Loucy (cell line): ENCODE measurements around the gene ATP10A.

Experiments used
- H2AFZ ChIP-seq: fragments of 200-600 bp; sonication (generic); 2 replicates; pipeline ENCODE4 v1.6.0; 2016; ENCODE audit warnings: antibody characterized with exemption, mild to moderate bottlenecking, low read length, moderate library complexity
- H3F3A ChIP-seq: fragments of 200-600 bp; 2 replicates; pipeline ENCODE4 v1.6.0; 2016; ENCODE audit warnings: antibody characterized with exemption, low read depth, mild to moderate bottlenecking
- H3K27me3 ChIP-seq: fragments of 200-600 bp; sonication (generic); 2 replicates; pipeline ENCODE4 v1.6.1; 2014; ENCODE audit warnings: low read length, mild to moderate bottlenecking; ENCODE audit not compliant: insufficient read depth, poor library complexity, severe bottlenecking
- H3K36me3 ChIP-seq: fragments of 200-600 bp; sonication (generic); 2 replicates; pipeline ENCODE4 v1.6.1; 2016; ENCODE audit warnings: low read length; ENCODE audit not compliant: insufficient read depth
- H3K4me1 ChIP-seq: fragments of 200-600 bp; sonication (generic); 2 replicates; pipeline ENCODE4 v1.5.1; 2014; ENCODE audit warnings: low read length, mild to moderate bottlenecking; ENCODE audit not compliant: insufficient read depth, poor library complexity, severe bottlenecking
- H3K4me2 ChIP-seq: fragments of 200-600 bp; sonication (generic); 2 replicates; pipeline ENCODE4 v1.6.0; 2014; ENCODE audit warnings: antibody characterized with exemption, low read length, low read depth, mild to moderate bottlenecking; ENCODE audit not compliant: poor library complexity, severe bottlenecking
- H3K4me3 ChIP-seq: fragments of 200-600 bp; sonication (generic); 2 replicates; pipeline ENCODE4 v1.5.1; 2014; ENCODE audit warnings: low read length, mild to moderate bottlenecking, mixed read lengths; ENCODE audit not compliant: poor library complexity, severe bottlenecking
- H3K79me2 ChIP-seq: fragments of 200-600 bp; sonication (generic); 2 replicates; pipeline ENCODE4 v1.6.1; 2014; ENCODE audit warnings: low read length; ENCODE audit not compliant: insufficient read depth
- H3K9ac ChIP-seq: fragments of 200-600 bp; sonication (generic); 2 replicates; pipeline ENCODE4 v1.6.0; 2014; ENCODE audit warnings: mild to moderate bottlenecking, low read depth, low read length, moderate library complexity; ENCODE audit not compliant: poor library complexity, severe bottlenecking
- H3K9me2 ChIP-seq: fragments of 200-600 bp; sonication (generic); replicated peaks from 2 replicates; pipeline ENCODE4 v1.6.1; 2016; ENCODE audit warnings: low read depth, low read length, mixed read lengths
- H3K9me3 ChIP-seq: fragments of 200-600 bp; sonication (generic); 2 replicates; pipeline ENCODE4 v1.6.1; 2014; ENCODE audit warnings: mild to moderate bottlenecking, antibody characterized with exemption, low read length, low read depth; ENCODE audit not compliant: insufficient read depth
- H4K20me1 ChIP-seq: fragments of 200-600 bp; sonication (generic); 2 replicates; pipeline ENCODE4 v1.6.0; 2014; ENCODE audit warnings: antibody characterized with exemption, low read length, mild to moderate bottlenecking; ENCODE audit not compliant: insufficient read depth, poor library complexity, severe bottlenecking
- CTCF ChIP-seq: fragments of 200-600 bp; sonication (generic); conservative IDR thresholded peaks from 2 replicates; pipeline ENCODE4 v1.5.1; 2014; ENCODE audit warnings: mild to moderate bottlenecking, antibody characterized with exemption, low read length
- EZH2phosphoT487 ChIP-seq: fragments of 200-600 bp; IDR thresholded peaks from 2 replicates; pipeline ENCODE4 v1.6.1; 2018; ENCODE audit warnings: antibody characterized with exemption, mild to moderate bottlenecking, moderate library complexity, borderline replicate concordance

The ATP10A gene

GRCh38 chr15:25783607-25784540 lies 79.3 kb downstream of the ATP10A start:
- Histone ChIP-seq H3K27me3 (no peaks in the 10 kb centered on the region), H3F3A (no peaks in the 10 kb centered on the region), H3K9me3 (peaks cover 6% of the 10 kb centered on the region; the same call in 1 of the 2 replicates), H3K9ac (no peak overlapping the region), H4K20me1 (no peaks in the 10 kb centered on the region), H3K36me3 (no peaks in the 10 kb centered on the region), H3K79me2 (no peaks in the 10 kb centered on the region), H2AFZ (no peak overlapping the region), H3K9me2 (no peaks in the 10 kb centered on the region), H3K4me1 (no peaks in the 10 kb centered on the region), H3K4me2 (no peak overlapping the region), H3K4me3 (no peak overlapping the region)
- no peak for TF ChIP-seq CTCF
- no peak for TF ChIP-seq EZH2phosphoT487

- no peak for TF ChIP-seq CTCF
- Histone ChIP-seq H3K79me2 (no peaks in the 10 kb centered on the region), H3K4me1 (no peaks in the 10 kb centered on the region), H3K9me3 (peaks cover 6% of the 10 kb centered on the region; the same call in 1 of the 2 replicates), H3K27me3 (no peaks in the 10 kb centered on the region), H3K36me3 (no peaks in the 10 kb centered on the region), H3F3A (no peaks in the 10 kb centered on the region), H2AFZ (no peak overlapping the region), H3K4me3 (no peak overlapping the region), H4K20me1 (no peaks in the 10 kb centered on the region), H3K9me2 (no peaks in the 10 kb centered on the region), H3K4me2 (no peak overlapping the region), H3K9ac (no peak overlapping the region)
Observed at GRCh38 chr15:25783134-25783533, 80.0 kb downstream of the ATP10A start.

GRCh38 chr15:25780479-25781255 lies 82.5 kb downstream of the ATP10A start:
- Histone ChIP-seq H3K4me3 (no peak overlapping the region), H3K9me2 (no peaks in the 10 kb centered on the region), H3K79me2 (no peaks in the 10 kb centered on the region), H3K27me3 (no peaks in the 10 kb centered on the region), H3K9ac (no peak overlapping the region), H3K4me1 (no peaks in the 10 kb centered on the region), H3K36me3 (no peaks in the 10 kb centered on the region), H2AFZ (no peak overlapping the region), H4K20me1 (no peaks in the 10 kb centered on the region), H3F3A (no peaks in the 10 kb centered on the region), H3K9me3 (peaks cover 11% of the 10 kb centered on the region; the same call in 1 of the 2 replicates), H3K4me2 (no peak overlapping the region)
- no peak for TF ChIP-seq CTCF
- TF ChIP-seq EZH2phosphoT487, result no peak
